ENCODE data around the gene GPC5.

- no peak for TF ChIP-seq CTCF (conservative IDR thresholded peaks at IDR 0.05; ENCODE audit: low read depth, low read length)
- TF ChIP-seq EZH2 (IDR thresholded peaks at IDR 0.05; ENCODE audit: borderline replicate concordance, low read depth, low read length, poor library complexity, severe bottlenecking): no peak
Measured at GRCh38 chr13:91592056-91593014, 193.9 kb downstream of the GPC5 start.

Data from A673 (cell line).